HG03135 (cell line): ENCODE data around the gene FGF19.

ENCODE experiments used
- ATAC-seq: cut with Tn5 transposase; IDR thresholded peaks from one replicate; pipeline ENCODE4 v1.9.1; 2021; ENCODE audit warnings: mild to moderate bottlenecking, moderate library complexity; ENCODE audit not compliant: unreplicated experiment

Gene FGF19

GRCh38 chr11:69703768-69704507 lies at the start of gene FGF19:
TSS of gene FGF19 (minus strand) at chr11:69704022. CDS start at chr11:69703876, 146 bp downstream.
- no peak for ATAC-seq

GRCh38 chr11:69752890-69753289 lies 49.1 kb upstream of the FGF19 start:
- ATAC-seq = no peak

DNA sequence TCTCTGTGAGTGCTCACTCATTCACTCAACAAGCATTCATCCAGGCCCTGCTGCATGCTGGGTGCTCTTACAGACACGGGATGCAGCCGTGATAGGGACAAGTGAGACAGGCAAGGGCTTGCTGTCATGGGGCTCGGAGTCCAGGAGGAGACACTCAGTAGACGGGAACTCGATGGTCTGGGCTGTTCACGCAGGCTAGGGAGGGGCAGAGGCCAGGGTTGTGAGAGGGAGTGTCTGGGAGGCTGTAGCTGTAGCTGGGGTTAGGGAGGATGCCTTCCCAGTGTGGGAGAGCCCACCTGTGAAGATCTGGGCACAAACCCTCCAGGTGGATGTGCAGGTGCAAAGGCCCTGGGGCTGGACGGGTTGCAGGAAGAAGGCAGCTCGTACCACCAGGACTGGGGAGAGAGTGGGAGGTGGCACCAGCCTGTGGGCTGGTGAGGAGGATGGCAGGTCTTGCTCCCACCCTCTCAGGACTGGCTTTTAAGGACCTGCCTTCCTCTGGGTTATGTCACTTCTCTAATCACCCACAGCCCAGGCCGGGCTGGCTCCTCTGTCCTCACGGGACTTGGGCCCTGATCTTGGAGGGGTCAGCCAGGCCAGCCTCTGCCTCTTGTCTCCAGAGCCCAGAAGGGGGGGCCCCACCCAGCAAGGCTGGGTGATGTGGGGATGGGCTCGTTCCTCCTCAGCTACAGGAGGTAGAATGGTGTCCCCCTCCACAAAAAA lies 47.2 kb upstream of the FGF19 start:
- no peak for ATAC-seq

- no peak for ATAC-seq
Observed at GRCh38 chr11:69750108-69750850, 46.5 kb upstream of the FGF19 start.

DNA sequence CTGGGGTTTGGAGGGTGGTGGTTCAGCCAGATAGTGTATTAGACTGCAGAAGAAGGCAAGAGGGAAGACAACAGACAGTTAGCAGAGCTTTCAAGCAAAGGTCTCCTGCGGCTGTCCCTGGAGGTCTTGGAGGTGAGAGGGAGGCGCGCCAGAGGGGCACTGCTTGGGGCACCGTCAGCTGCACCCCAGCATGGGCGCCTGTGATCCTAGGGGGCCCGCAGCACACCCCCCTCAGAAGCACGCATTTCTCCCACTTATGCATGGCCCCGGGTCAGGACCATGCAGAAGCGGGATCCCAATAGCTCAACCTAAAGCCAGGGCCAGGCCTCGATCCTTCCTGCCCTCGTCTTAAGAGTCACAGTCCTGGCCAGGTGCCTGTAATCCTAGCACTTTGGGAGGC lies 44.8 kb upstream of the FGF19 start:
- no peak for ATAC-seq

DNA sequence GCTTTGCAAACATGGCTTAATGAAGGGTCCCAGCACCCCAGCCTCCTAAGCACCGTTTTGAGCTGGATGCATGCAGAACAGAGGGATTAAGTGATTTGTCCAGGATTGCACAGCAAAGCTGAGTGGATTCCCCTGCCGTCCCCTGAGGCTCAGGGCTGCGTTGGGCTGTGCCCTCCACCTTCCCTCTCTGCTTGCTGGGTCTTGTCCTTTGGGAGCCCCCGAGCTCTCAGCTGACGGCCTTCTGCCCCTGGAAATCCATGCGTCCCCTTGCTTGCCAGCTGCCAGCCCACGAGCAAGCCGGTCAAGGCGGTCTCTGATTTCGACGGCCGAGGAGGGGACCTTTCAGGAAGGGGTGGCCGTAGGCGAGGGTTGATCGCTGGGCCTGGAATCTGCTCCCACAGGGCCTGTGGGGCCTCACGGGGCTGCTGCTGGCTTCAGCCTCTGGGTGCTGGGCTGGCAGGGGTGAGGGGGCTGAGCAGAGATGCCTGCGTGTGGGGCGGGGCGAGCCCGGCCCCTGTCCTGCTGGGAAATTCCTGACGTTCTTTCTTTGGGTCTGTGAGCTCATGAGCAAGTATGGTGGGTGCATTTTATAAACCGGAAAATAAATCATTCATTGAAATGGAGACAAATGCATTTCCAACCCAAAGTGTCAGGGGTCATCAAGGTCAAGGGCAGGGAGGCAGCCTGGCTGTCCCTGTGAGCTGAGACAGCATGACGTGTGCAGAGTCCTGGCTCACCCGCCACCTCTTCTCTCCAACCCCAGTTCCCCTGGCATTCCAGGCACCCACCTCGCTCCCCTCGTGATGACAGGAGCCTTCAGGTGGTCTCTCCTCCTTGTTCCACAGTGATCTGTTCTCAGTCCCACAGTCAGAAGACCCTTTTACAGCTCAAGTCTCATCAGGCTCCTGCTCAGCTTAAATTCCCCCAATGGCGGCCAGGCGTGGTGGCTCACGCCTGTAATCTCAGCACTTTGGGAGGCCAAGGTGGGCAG lies 43.2 kb upstream of the FGF19 start:
- no peak for ATAC-seq

GRCh38 chr11:69746140-69746539 lies 42.3 kb upstream of the FGF19 start:
- ATAC-seq = no peak

DNA sequence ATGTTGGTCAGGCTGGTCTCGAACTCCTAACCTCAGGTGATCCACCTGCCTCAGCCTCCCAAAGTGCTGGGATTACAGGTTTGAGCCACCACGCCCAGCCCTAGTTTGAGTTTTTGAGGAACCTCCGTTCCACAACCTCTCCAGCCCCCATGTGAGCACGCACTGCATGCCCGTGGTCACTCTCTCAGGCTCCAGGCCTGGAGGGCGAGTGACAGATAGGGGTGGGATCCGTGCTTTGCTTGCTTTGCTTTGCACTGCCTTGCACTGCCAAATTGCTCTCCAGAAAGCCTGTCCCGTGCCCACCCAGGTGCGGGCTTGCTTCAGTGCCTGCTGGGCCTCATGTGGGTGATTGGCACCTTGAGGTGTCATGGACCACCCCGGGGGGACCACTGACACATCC lies 41.4 kb upstream of the FGF19 start:
- no peak for ATAC-seq

GRCh38 chr11:69744435-69744834 lies 40.6 kb upstream of the FGF19 start:
- no peak for ATAC-seq

DNA sequence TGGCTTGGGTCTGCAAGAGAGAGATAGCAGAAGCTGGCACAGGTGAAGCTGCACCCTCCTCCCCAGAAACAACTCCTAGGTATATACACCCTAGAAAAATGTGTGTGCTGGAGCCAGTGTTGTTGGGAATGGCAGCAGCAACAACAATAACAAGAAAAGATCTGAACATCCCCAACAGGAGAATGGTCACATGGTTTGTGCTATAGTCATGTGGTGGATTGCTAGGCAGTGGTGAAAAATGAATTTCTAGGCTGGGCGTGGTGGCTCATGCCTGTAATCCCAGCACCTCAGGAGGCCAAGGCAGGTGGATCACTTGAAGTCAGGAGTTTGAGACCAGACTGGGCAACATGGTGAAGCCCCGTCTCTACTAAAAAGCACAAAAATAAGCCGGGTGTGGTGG lies 31.0 kb upstream of the FGF19 start:
- no peak for ATAC-seq

- ATAC-seq = no peak
Observed at GRCh38 chr11:69734367-69734766, 30.5 kb upstream of the FGF19 start.

DNA sequence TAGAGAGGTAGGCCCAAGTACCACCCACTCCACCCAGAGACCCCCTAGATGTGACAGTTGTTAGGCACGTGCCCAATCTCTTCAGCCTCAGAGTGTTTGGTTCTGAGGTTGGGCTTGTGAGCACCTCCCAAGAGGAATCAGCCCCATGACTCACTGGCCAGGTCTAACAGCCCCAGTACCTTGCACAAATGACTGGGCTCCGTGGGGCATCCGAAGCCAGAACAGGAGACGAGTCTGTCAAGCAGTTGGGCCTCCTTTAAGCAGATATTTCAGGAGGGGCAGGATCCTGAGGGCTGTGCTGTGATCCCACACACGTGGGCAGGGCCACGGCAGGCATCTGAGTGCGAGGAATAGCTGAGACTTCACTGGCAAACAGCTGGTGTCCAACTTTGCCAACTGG lies 29.1 kb upstream of the FGF19 start:
- ATAC-seq = no peak

DNA sequence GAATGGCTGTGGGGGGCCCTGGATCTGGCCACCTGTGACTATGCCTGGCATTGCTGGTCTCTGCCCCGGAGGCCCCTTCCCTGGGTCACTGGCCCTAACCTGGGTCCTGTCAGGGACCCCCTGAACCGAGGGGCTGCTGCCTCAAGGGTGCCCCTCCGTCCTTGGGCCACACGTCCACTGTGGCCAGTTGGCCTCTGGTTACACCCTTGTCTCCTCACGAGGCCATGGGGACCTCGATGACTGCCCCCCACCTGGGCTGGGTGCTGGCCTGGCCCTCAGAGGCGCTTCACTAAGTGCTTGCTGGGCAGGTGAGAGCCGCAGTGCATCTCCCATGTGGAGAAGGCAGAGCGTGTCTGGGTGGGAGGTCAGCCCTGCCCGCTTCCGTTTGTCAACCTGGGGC lies 27.3 kb upstream of the FGF19 start:
- no peak for ATAC-seq

GRCh38 chr11:69730500-69730899 lies 26.7 kb upstream of the FGF19 start:
- ATAC-seq = no peak

- no peak for ATAC-seq
Observed at GRCh38 chr11:69729252-69729651, 25.4 kb upstream of the FGF19 start.

GRCh38 chr11:69727266-69727665 lies 23.4 kb upstream of the FGF19 start:
- ATAC-seq = no peak

- no peak for ATAC-seq
Observed at GRCh38 chr11:69726481-69726880, 22.7 kb upstream of the FGF19 start.

DNA sequence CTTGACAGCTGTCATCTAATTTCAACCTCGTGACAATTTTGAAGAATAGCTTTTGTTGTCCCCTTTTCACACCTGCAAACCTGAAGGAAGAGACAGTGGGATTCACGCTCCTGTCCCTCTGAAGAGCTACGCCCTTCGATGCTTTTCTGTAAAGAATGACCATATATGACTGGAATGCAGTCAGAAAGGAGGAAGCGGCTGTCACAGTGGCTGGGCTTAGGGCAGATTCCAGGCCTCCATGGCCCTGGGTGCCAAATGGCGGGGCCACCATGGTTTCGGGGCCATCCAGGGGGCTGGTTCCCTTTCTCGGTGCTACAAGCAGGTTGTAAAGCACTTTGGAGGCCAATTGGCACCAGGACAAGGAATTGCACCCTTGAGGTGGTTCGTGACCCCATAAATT lies 22.2 kb upstream of the FGF19 start:
- no peak for ATAC-seq

DNA sequence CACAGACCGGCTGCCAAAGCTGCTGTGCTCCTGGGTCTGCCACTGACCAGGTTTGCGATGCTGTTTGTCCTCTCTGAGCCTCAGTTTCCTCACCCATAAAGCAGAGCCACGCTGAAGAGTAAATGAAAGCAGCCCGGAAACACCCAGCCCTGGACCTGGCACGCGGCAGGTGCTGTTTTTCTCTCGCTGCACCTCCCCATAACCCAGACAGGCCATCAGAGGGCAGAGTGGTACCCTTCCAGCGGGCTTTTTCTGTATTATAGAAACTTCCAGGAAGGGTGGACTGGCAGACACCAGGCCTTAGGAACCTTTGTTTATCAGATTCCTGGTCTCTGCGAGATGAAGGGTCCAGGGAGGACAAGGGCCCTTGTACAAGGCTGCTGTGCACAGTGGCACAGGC lies 17.9 kb upstream of the FGF19 start:
- ATAC-seq = no peak

DNA sequence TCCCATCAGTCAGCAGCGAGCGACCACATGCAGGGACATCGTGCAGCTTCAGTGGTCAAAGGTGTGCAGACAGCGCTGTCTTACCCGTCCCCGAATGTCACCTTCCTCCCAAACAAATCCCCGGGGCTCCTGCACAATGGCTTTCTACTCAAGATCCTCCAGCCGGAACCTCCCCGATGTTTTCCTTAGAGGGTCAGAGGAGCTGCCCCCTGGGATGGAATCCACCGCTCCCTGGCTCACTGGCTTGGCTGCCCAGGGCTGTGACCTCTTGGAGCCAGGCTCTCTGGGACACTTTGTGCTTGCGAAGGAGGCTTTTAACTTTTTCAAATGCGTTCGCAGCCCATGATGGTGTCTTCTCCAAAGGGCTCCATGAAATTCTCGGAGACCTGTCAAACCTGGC lies 17.3 kb upstream of the FGF19 start:
- no peak for ATAC-seq

DNA sequence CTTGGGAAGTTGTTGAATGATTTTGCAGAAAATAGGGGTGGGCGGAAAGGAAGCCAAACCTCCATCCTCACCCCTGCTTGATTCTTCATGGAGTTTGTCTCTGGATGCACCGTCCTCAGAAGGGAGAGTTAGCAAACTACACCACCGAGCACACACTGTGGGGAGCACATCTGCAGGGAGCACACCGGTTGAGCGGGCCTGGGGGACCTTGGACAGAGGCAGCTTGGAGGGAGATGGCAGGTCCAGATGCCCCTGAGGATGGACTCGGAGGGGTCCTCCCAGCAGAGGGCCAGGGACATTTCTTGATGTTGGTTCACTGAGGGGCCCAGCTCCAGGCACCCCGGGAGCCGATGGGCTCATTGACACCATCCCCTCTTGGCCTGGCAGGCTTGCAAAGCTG lies 15.1 kb upstream of the FGF19 start:
- ATAC-seq = no peak
